Panc1 (cell line): ENCODE data around the gene PTGES. TPM values are rescaled to one million over a fixed set of nuclear protein-coding genes. Genes with fewer than 3 reads are reported as not detected.

ENCODE experiments used
- ATAC-seq: fragments of 200-7000 bp; cut with Tn5 transposase; 2 replicates; pipeline ENCODE4 v1.9.1; 2020; ENCODE audit warnings: mild to moderate bottlenecking, moderate library complexity
- BruUV-seq: library from RNA; stranded (reverse); fragments of 400-500 nt; replicated peaks from 2 replicates; lab custom pipeline; 2021; lab: Mats Ljungman, UMichigan
- CTCF ChIA-PET: fragments of 300-600 bp; sonication (Branson Sonifier 250); formaldehyde crosslinking; loops from one replicate; lab custom pipeline; 2022; ENCODE audit warnings: antibody characterized with exemption; lab: Charles Lee
- POLR2A ChIA-PET: fragments of 300-600 bp; sonication (Branson Sonifier 250); formaldehyde crosslinking; loops from one replicate; lab custom pipeline; 2022; ENCODE audit warnings: antibody characterized with exemption; lab: Charles Lee
- DNase-seq: peaks from one replicate; pipeline ENCODE4 v3.0.0-alpha.2; 2010; ENCODE audit warnings: low read depth, low spot score
- H3K27ac ChIP-seq: 2 replicates; pipeline ENCODE4 v1.5.1; 2011; ENCODE audit warnings: mild to moderate bottlenecking, low read length, inconsistent platforms
- H3K27me3 ChIP-seq: fragments of 200-500 bp; sonication (Bioruptor generic); 2 replicates; pipeline ENCODE4 v1.6.0; 2014; ENCODE audit warnings: low read length, inconsistent platforms; ENCODE audit not compliant: control insufficient read depth, insufficient read depth
- H3K36me3 ChIP-seq: fragments of 200-500 bp; sonication (Bioruptor generic); 2 replicates; pipeline ENCODE4 v1.5.1; 2014; ENCODE audit warnings: inconsistent platforms, mild to moderate bottlenecking, low read length, moderate library complexity; ENCODE audit not compliant: control insufficient read depth, insufficient read depth
- H3K4me1 ChIP-seq: 2 replicates; pipeline ENCODE4 v1.5.1; 2011; ENCODE audit warnings: inconsistent platforms, mild to moderate bottlenecking, low read length, moderate library complexity; ENCODE audit not compliant: control insufficient read depth, insufficient read depth
- H3K4me3 ChIP-seq, 2 experiments: 2 replicates each; pipeline ENCODE4 v1.5.1; 2011 to 2012; ENCODE audit warnings: low read depth in 2 of 2, low read length in 2 of 2, mild to moderate bottlenecking in 2 of 2, inconsistent platforms in 1 of 2, moderate library complexity in 1 of 2
- H3K9me3 ChIP-seq: fragments of 200-500 bp; sonication (Bioruptor generic); 2 replicates; pipeline ENCODE4 v1.5.1; 2014; ENCODE audit warnings: low read depth, mild to moderate bottlenecking, inconsistent platforms, low read length, moderate library complexity; ENCODE audit not compliant: control insufficient read depth, insufficient read depth
- CTCF ChIP-seq: fragments of 450-650 bp; IDR thresholded peaks from 2 replicates; pipeline ENCODE4 v1.5.1; 2017; ENCODE audit warnings: mild to moderate bottlenecking
- POLR2AphosphoS5 ChIP-seq: IDR thresholded peaks from 2 replicates; pipeline ENCODE4 v1.6.1; 2012; ENCODE audit warnings: mild to moderate bottlenecking, low read depth, low read length, moderate library complexity
- REST ChIP-seq, 2 experiments: IDR thresholded peaks; 2 replicates each; pipeline ENCODE4 v1.6.1; 2011 to 2012; ENCODE audit warnings: low read depth in 2 of 2, control low read depth in 1 of 2, low read length in 1 of 2, mild to moderate bottlenecking in 1 of 2, moderate library complexity in 1 of 2; ENCODE audit not compliant: insufficient read depth in 1 of 2
- SIN3A ChIP-seq: IDR thresholded peaks from 2 replicates; pipeline ENCODE4 v1.6.1; 2012; ENCODE audit warnings: low read depth, mild to moderate bottlenecking, low read length, moderate library complexity, borderline replicate concordance; ENCODE audit not compliant: insufficient read depth
- TCF7L2 ChIP-seq: IDR thresholded peaks from 2 replicates; pipeline ENCODE4 v1.6.1; 2011; ENCODE audit warnings: mild to moderate bottlenecking, low read depth, low read length, inconsistent platforms
- in situ Hi-C: cut with HindIII; loops from 2 replicates; pipeline ENCODE4 v1.10.0; 2016; ENCODE audit warnings: low sequenced_read_pairs, low pct_unique_long_range_greater_than_20kb
- intact Hi-C: fragments of 100-400 bp; cut with micrococcal nuclease; formaldehyde crosslinking; loops from one replicate; pipeline ENCODE4 v1.10.0; 2022; ENCODE audit not compliant: unreplicated experiment
- total RNA-seq: library from RNA; stranded (reverse); gene quantifications from one replicate; pipeline ENCODE4 v1.2.1, GENCODE V29; 2021; ENCODE audit not compliant: unreplicated experiment

Gene PTGES
- total RNA-seq, 1 experiment from 2014 or later: 1.1 TPM

GRCh38 chr9:129725795-129726251 is 27.0 kb downstream of the PTGES start:
- Histone ChIP-seq H3K27ac (no peak overlapping the region), H3K4me1 (no peaks in the 10 kb centered on the region), H3K4me3 (no peak overlapping the region), H3K27me3 (no peaks in the 10 kb centered on the region), H3K9me3 (no peaks in the 10 kb centered on the region), H3K36me3 (no peaks in the 10 kb centered on the region)
- no TSS peak for BruUV-seq
- in situ Hi-C loops: no loop called here
- CTCF ChIA-PET: interaction anchor here (0.6 to 1.3 kb wide), 2 partner anchors 12 to 53 kb away, joined by 4 to 6 read pairs; no protein-coding TSS in a partner anchor
- intact Hi-C loops: no loop called here
- TF ChIP-seq REST (IDR thresholded peaks at IDR 0.05; ENCODE audit: insufficient read depth in 1 of 2, low read depth in 2 of 2, low read length in 1 of 2) (no peak), CTCF (no peak), SIN3A (no peak), TCF7L2 (no peak), POLR2AphosphoS5 (no peak)
- ATAC-seq (no peak), DNase-seq (no peak)
- POLR2A ChIA-PET: no interaction called here

GRCh38 chr9:129724456-129725190 is 28.2 kb downstream of the PTGES start:
- ChIA-PET CTCF (interaction anchor here (0.6 kb wide), 1 partner anchor 121 kb away, joined by 3 read pairs; no protein-coding TSS in a partner anchor), POLR2A (interaction anchor here (0.6 kb wide), 1 partner anchor 40 kb away, joined by 10 read pairs; no protein-coding TSS in a partner anchor)
- H3K4me3 ChIP-seq: no peak overlapping the region
- in situ Hi-C loops (no loop called here), intact Hi-C loops (no loop called here)
- H3K27me3 ChIP-seq: no peaks in the 10 kb centered on the region
- TF ChIP-seq POLR2AphosphoS5 (no peak), SIN3A (no peak), TCF7L2 (no peak), CTCF (no peak), REST (IDR thresholded peaks at IDR 0.05; ENCODE audit: insufficient read depth in 1 of 2, low read depth in 2 of 2, low read length in 1 of 2) (no peak)
- no peaks in the 10 kb centered on the region for H3K4me1 ChIP-seq
- no peaks in the 10 kb centered on the region for H3K9me3 ChIP-seq
- BruUV-seq: no TSS peak
- ATAC-seq (no peak), DNase-seq (no peak)
- H3K27ac ChIP-seq: no peak overlapping the region
- H3K36me3 ChIP-seq: no peaks in the 10 kb centered on the region
